Smooth muscle cell (in vitro differentiated cells): ENCODE data around the gene ZNF451. TPM values are rescaled to one million over a fixed set of nuclear protein-coding genes. Genes with fewer than 3 reads are reported as not detected.

Experiments used
- DNase-seq: peaks from one replicate; lab custom pipeline; 2025; ENCODE audit not compliant: unreplicated experiment; lab: John Stamatoyannopoulos, UW
- H2AFZ ChIP-seq: fragments of 200-600 bp; sonication (generic); 2 replicates; pipeline ENCODE4 v1.6.0; 2016; ENCODE audit warnings: antibody characterized with exemption, low read depth, mild to moderate bottlenecking
- H3F3A ChIP-seq: fragments of 200-600 bp; sonication (generic); 2 replicates; pipeline ENCODE4 v1.6.0; 2017; ENCODE audit warnings: antibody characterized with exemption, low read depth
- H3K27ac ChIP-seq: fragments of 200-600 bp; sonication (generic); 2 replicates; pipeline ENCODE4 v1.5.1; 2016; ENCODE audit warnings: low read depth, mild to moderate bottlenecking
- H3K27me3 ChIP-seq: fragments of 200-600 bp; sonication (generic); 2 replicates; pipeline ENCODE4 v1.6.1; 2016; ENCODE audit warnings: low read depth, mild to moderate bottlenecking
- H3K36me3 ChIP-seq: fragments of 200-600 bp; sonication (generic); 2 replicates; pipeline ENCODE4 v1.5.1; 2016; ENCODE audit warnings: low read depth
- H3K4me1 ChIP-seq: fragments of 200-600 bp; sonication (generic); 2 replicates; pipeline ENCODE4 v1.5.1; 2016; ENCODE audit warnings: low read depth
- H3K4me2 ChIP-seq: fragments of 200-600 bp; sonication (generic); 2 replicates; pipeline ENCODE4 v1.6.0; 2016; ENCODE audit warnings: mild to moderate bottlenecking
- H3K4me3 ChIP-seq: fragments of 200-600 bp; sonication (generic); 2 replicates; pipeline ENCODE4 v1.5.1; 2016; ENCODE audit warnings: mild to moderate bottlenecking
- H3K79me2 ChIP-seq: fragments of 200-600 bp; sonication (generic); 2 replicates; pipeline ENCODE4 v1.6.0; 2016; ENCODE audit warnings: low read depth, mild to moderate bottlenecking
- H3K9ac ChIP-seq: fragments of 200-600 bp; sonication (generic); 2 replicates; pipeline ENCODE4 v1.6.0; 2016; ENCODE audit warnings: low read depth
- H3K9me3 ChIP-seq: fragments of 200-600 bp; sonication (generic); replicated peaks from 2 replicates; pipeline ENCODE4 v1.5.1; 2016; ENCODE audit warnings: low read depth
- H4K20me1 ChIP-seq: fragments of 200-600 bp; sonication (generic); 2 replicates; pipeline ENCODE4 v1.6.0; 2016; ENCODE audit warnings: low read depth
- WGBS: methylation state at CpG from one replicate; pipeline ENCODE4 v1.1.7; 2016; ENCODE audit warnings: low lambda C conversion rate; 5-methylcytosine and 5-hydroxymethylcytosine counted together
- polyA plus RNA-seq: library from polyadenylated mRNA; unstranded; fragments of >200 nt; fragmentation: Nextera tagmentation; extraction: Ambion mirVana; gene quantifications from 2 replicates; pipeline ENCODE4 v1.2.1, GENCODE V29; 2016
- total RNA-seq: library from RNA; depleted of rRNA; stranded (reverse); fragments of >200 nt; gene quantifications from 2 replicates; pipeline ENCODE4 v1.2.3, GENCODE V29; 2014
- TF ChIP-seq, protein P1 (sequence below): fragments of 200-600 bp; sonication (generic); IDR thresholded peaks from 2 replicates; pipeline ENCODE4 v1.5.1; 2017; ENCODE audit warnings: borderline replicate concordance, mild to moderate bottlenecking, antibody characterized with exemption; ENCODE audit not compliant: insufficient read depth, poor library complexity, severe bottlenecking

ZNF451 gene
- total and polyA plus RNA-seq, 2 experiments from 2014 or later: 21.1 to 76.5 TPM

DNA sequence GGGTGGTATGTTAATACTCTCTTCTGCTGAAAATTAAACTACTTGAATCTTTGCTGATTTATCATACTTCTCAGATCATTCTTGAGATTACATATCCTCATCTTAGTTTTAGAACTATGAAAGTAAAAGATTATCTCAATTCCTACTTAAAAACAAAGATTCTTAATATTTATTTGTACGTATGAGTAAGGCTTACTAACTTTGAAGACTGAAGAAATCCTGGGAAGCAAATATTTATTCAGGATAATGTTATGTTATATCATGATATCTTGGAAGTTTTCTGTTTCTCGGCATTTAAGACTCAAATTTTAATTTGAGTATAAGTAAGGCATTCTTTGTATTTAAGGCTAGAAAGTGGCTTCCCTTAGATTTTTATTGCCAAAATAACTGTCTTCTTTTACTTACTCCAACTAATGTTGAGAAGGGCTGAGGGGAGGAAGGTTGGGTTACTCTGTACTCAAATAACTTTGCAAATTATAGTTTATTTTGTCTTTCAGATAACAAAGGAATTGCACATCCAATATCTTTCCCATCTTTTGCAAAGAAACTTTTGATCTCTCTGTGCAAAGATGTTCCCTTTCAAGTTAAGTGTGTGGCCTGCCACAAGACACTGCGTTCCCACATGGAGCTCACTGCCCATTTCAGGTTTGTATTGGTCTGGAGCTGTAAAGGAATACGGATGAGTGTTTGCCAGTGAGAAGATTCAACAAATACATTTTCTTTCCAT, 51.6 kb downstream of the ZNF451 start:
- H3K79me2 ChIP-seq: no peaks in the 10 kb centered on the region
- no peak for DNase-seq
- H3K4me2 ChIP-seq: no peak overlapping the region
- no peaks in the 10 kb centered on the region for H3K4me1 ChIP-seq
- no peak overlapping the region for H2AFZ ChIP-seq
- H4K20me1 ChIP-seq: no peaks in the 10 kb centered on the region
- no peaks in the 10 kb centered on the region for H3K9me3 ChIP-seq
- no peak overlapping the region for H3K27ac ChIP-seq
- H3K4me3 ChIP-seq: no peak overlapping the region
- TF ChIP-seq, protein P1, sequence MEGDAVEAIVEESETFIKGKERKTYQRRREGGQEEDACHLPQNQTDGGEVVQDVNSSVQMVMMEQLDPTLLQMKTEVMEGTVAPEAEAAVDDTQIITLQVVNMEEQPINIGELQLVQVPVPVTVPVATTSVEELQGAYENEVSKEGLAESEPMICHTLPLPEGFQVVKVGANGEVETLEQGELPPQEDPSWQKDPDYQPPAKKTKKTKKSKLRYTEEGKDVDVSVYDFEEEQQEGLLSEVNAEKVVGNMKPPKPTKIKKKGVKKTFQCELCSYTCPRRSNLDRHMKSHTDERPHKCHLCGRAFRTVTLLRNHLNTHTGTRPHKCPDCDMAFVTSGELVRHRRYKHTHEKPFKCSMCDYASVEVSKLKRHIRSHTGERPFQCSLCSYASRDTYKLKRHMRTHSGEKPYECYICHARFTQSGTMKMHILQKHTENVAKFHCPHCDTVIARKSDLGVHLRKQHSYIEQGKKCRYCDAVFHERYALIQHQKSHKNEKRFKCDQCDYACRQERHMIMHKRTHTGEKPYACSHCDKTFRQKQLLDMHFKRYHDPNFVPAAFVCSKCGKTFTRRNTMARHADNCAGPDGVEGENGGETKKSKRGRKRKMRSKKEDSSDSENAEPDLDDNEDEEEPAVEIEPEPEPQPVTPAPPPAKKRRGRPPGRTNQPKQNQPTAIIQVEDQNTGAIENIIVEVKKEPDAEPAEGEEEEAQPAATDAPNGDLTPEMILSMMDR: no peak
- peaks cover 32% of the 10 kb centered on the region for H3K36me3 ChIP-seq
- H3K9ac ChIP-seq: no peak overlapping the region
- no peaks in the 10 kb centered on the region for H3F3A ChIP-seq
- WGBS: 95% methylated on average over 4 of the region's 4 CpGs
- H3K27me3 ChIP-seq: no peaks in the 10 kb centered on the region

DNA sequence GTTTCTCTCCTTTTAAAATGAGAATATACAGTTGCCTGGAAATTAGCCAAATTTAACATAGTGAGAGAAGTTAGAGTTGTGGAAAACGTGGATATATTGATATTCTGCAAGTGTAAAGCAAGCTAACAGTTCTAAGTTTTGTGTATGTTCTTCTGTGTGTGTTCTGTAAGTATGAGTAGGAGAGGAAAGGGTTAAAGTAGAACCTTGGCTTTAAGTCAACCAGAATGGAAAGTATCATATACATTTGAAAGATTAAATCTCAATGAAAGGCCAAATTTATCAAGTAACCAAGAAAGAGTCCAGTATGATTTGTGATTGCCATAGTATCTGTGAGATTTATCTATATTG, 52.2 kb downstream of the ZNF451 start:
- no peaks in the 10 kb centered on the region for H3K27me3 ChIP-seq
- WGBS: 100% methylated on average over 1 of the region's 1 CpG
- no peak overlapping the region for H3K4me3 ChIP-seq
- no peaks in the 10 kb centered on the region for H3K79me2 ChIP-seq
- no peak overlapping the region for H3K27ac ChIP-seq
- H3F3A ChIP-seq: no peaks in the 10 kb centered on the region
- no peaks in the 10 kb centered on the region for H4K20me1 ChIP-seq
- H3K9me3 ChIP-seq: no peaks in the 10 kb centered on the region
- no peak for DNase-seq
- no peaks in the 10 kb centered on the region for H3K4me1 ChIP-seq
- no peak overlapping the region for H2AFZ ChIP-seq
- no peak overlapping the region for H3K9ac ChIP-seq
- peaks cover 27% of the 10 kb centered on the region for H3K36me3 ChIP-seq
- no peak overlapping the region for H3K4me2 ChIP-seq
- TF ChIP-seq, protein P1: no peak

DNA sequence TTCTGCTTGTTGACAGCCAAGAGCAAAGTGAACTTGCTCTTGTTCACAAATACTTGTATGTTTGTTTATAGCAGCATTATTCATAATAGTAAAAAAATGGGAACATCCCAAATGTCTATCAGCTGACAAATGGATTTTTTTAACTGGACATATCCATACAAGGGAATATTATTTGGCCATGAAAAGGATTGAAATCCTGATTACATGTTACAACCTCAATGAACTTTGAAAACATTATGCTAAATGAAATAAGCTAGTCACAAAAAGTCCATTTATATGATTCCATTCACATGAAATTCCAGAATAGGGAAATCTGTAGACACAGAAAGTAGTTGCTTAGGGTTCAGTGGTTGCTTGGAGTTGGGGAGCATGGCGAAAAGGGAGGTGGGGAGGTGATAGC, 53.7 kb downstream of the ZNF451 start:
- H3K4me2 ChIP-seq: no peak overlapping the region
- H3K4me3 ChIP-seq: no peak overlapping the region
- no peak for DNase-seq
- no peaks in the 10 kb centered on the region for H3F3A ChIP-seq
- H3K4me1 ChIP-seq: no peaks in the 10 kb centered on the region
- TF ChIP-seq, protein P1: no peak
- no peaks in the 10 kb centered on the region for H3K27me3 ChIP-seq
- 100% methylated on average over 1 of the region's 1 CpG for WGBS
- H3K79me2 ChIP-seq: no peaks in the 10 kb centered on the region
- H3K9ac ChIP-seq: no peak overlapping the region
- peaks cover 26% of the 10 kb centered on the region for H3K36me3 ChIP-seq
- H2AFZ ChIP-seq: no peak overlapping the region
- H4K20me1 ChIP-seq: no peaks in the 10 kb centered on the region
- no peak overlapping the region for H3K27ac ChIP-seq
- no peaks in the 10 kb centered on the region for H3K9me3 ChIP-seq

DNA sequence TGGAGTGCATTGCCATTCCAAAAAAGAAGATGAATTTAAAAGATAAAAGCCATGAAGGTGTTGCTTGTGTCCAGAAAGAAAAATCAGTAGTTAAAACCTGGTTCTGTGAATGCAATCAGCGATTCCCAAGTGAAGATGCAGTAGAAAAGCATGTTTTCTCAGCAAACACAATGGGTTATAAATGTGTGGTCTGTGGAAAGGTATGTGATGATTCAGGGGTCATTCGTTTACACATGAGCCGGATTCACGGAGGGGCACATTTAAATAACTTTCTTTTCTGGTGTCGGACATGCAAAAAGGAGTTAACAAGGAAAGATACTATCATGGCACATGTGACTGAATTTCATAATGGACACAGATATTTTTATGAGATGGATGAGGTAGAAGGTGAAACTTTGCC, 57.4 kb downstream of the ZNF451 start:
- no peak for DNase-seq
- no peaks in the 10 kb centered on the region for H3K9me3 ChIP-seq
- peaks cover 18% of the 10 kb centered on the region for H3K36me3 ChIP-seq
- H3K27me3 ChIP-seq: no peaks in the 10 kb centered on the region
- no peaks in the 10 kb centered on the region for H3K4me1 ChIP-seq
- no peak overlapping the region for H3K27ac ChIP-seq
- TF ChIP-seq, protein P1: no peak
- no peak overlapping the region for H3K4me2 ChIP-seq
- H3K9ac ChIP-seq: no peak overlapping the region
- no peak overlapping the region for H3K4me3 ChIP-seq
- peaks cover 3% of the 10 kb centered on the region for H3K79me2 ChIP-seq
- 92% methylated on average over 5 of the region's 5 CpGs for WGBS
- no peak overlapping the region for H2AFZ ChIP-seq
- H4K20me1 ChIP-seq: peaks cover 6% of the 10 kb centered on the region
- H3F3A ChIP-seq: no peaks in the 10 kb centered on the region
